ENCODE data around the gene ANGEL1. TPM values are rescaled to one million over a fixed set of nuclear protein-coding genes. Genes with fewer than 3 reads are reported as not detected.

ANGEL1 gene
- total RNA-seq, 1 experiment from 2014 or later = 19.1 TPM

DNA sequence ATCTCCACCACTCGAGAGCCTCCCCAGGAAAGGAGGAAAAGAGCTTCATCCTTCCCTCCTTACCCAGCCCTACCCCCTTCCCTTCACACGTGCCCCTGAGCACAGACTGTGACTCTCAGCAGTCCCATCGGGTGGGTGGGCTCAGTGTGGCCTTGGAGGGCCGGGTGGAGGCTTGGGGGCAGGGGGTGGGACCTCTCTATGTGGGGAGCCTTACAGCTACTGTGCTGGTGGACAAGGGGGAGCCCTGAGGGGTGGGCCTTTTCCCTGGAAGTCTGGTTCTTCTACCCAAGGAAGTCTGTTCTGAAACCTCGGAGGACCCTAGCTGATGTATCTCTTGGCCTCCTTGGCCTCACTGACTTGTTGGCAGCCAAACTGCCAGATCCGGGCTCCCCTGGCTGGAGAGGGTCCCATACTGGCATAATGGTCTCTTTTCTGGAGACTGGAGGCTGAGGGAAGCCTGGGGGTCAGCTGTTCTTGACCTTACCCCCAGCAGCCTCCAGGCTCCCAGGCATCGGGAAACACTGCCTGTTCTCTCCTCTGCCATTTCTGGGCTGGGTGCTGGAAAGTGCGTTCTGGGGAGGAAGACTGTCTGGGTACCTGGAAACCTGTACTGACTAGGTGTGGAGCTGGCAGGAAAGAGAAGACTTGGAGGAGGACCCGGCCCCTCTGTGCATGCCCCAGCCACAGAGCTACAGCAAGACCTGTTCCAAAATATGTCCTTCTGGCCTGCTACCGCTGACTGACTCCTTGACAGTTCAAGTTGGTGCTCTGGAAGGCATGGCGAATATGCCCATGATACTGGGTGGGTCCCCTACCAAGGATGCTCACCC is 43.8 kb downstream of the ANGEL1 start:
- H3K4me1 ChIP-seq (ENCODE audit: control insufficient read depth, insufficient read depth, low read length) = no peaks in the 10 kb centered on the region; the same call in 1 of the 2 replicates
- ChIA-PET POLR2A (interaction anchor here (0.5 kb wide), 1 partner anchor 35 kb away, joined by 3 read pairs; no protein-coding TSS in a partner anchor), CTCF (no interaction called here)
- DNase-seq (ENCODE audit: low read depth, low spot score) = no peak
- no TSS peak for BruUV-seq (replicated peaks)
- in situ Hi-C loops (cut with HindIII; ENCODE audit: low pct_unique_long_range_greater_than_20kb, low sequenced_read_pairs) = no loop called here
- no peak overlapping the region for H3K4me3 ChIP-seq (ENCODE audit: low read depth in 2 of 2, low read length in 2 of 2)
- H3K27me3 ChIP-seq (ENCODE audit: control insufficient read depth, insufficient read depth, low read length) = no peaks in the 10 kb centered on the region
- intact Hi-C loops (cut with micrococcal nuclease; ENCODE audit: unreplicated experiment) = no loop called here
- ATAC-seq = no peak
- H3K36me3 ChIP-seq (ENCODE audit: control insufficient read depth, insufficient read depth, low read length) = no peaks in the 10 kb centered on the region
- no peaks in the 10 kb centered on the region for H3K9me3 ChIP-seq (ENCODE audit: control insufficient read depth, insufficient read depth, low read depth, low read length)
- no peak overlapping the region for H3K27ac ChIP-seq (ENCODE audit: low read length)
- TF ChIP-seq POLR2AphosphoS5 (IDR thresholded peaks at IDR 0.05; ENCODE audit: low read depth, low read length) (no peak), SIN3A (IDR thresholded peaks at IDR 0.05; ENCODE audit: borderline replicate concordance, insufficient read depth, low read depth, low read length) (no peak), TCF7L2 (IDR thresholded peaks at IDR 0.05; ENCODE audit: low read depth, low read length) (no peak)
- TF ChIP-seq, protein P1, sequence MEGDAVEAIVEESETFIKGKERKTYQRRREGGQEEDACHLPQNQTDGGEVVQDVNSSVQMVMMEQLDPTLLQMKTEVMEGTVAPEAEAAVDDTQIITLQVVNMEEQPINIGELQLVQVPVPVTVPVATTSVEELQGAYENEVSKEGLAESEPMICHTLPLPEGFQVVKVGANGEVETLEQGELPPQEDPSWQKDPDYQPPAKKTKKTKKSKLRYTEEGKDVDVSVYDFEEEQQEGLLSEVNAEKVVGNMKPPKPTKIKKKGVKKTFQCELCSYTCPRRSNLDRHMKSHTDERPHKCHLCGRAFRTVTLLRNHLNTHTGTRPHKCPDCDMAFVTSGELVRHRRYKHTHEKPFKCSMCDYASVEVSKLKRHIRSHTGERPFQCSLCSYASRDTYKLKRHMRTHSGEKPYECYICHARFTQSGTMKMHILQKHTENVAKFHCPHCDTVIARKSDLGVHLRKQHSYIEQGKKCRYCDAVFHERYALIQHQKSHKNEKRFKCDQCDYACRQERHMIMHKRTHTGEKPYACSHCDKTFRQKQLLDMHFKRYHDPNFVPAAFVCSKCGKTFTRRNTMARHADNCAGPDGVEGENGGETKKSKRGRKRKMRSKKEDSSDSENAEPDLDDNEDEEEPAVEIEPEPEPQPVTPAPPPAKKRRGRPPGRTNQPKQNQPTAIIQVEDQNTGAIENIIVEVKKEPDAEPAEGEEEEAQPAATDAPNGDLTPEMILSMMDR (IDR thresholded peaks at IDR 0.05) = no peak
- TF ChIP-seq, protein P2, sequence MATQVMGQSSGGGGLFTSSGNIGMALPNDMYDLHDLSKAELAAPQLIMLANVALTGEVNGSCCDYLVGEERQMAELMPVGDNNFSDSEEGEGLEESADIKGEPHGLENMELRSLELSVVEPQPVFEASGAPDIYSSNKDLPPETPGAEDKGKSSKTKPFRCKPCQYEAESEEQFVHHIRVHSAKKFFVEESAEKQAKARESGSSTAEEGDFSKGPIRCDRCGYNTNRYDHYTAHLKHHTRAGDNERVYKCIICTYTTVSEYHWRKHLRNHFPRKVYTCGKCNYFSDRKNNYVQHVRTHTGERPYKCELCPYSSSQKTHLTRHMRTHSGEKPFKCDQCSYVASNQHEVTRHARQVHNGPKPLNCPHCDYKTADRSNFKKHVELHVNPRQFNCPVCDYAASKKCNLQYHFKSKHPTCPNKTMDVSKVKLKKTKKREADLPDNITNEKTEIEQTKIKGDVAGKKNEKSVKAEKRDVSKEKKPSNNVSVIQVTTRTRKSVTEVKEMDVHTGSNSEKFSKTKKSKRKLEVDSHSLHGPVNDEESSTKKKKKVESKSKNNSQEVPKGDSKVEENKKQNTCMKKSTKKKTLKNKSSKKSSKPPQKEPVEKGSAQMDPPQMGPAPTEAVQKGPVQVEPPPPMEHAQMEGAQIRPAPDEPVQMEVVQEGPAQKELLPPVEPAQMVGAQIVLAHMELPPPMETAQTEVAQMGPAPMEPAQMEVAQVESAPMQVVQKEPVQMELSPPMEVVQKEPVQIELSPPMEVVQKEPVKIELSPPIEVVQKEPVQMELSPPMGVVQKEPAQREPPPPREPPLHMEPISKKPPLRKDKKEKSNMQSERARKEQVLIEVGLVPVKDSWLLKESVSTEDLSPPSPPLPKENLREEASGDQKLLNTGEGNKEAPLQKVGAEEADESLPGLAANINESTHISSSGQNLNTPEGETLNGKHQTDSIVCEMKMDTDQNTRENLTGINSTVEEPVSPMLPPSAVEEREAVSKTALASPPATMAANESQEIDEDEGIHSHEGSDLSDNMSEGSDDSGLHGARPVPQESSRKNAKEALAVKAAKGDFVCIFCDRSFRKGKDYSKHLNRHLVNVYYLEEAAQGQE (IDR thresholded peaks at IDR 0.05; ENCODE audit: insufficient read depth in 1 of 2, low read depth in 2 of 2, low read length in 1 of 2) = no peak

DNA sequence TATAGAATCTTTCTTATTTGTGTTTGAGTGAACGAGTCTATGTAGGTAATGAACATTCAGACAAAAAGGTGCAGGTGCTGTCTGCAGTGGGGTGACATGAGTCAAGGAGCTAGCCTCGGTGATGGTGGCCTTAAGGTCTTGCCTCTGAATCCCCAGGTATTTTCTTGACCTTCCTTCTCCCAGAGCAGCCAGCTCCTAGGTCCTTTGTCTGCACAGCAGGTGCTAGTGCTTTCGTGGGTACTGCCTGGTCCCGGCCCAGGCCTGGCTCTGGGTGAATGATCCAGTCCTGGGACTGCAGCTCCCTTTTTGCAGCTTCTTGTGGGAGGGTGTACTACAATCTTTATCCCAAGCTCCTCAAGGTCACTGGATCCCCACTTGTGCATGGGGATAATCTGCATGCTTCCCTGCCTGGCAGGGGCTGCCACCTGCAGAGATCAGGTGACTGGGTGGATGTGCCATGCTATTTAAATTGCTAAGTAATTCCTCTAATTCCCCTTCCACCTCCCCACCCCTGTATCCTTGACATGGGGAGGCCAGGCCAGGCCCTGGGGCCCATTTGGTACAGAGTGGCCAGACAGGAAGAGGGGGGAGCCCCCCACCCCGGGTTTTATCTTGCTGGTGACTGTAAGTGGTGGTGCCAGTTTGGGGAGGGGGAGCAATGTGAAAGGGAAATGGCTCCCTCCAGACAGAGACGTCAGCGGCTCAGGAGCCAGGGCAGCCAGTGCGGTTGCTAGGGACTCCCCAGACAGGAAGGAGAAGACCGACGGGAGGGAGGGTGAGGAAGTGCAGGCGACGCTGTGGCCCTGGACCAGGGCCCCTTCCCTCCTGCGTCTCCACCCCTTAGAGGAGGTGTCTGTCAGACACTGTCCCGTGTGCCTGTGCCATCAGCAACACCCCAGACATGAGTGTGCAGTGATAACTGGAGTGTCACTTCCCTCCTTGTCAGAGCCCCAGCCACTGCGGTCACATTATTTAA is 44.7 kb downstream of the ANGEL1 start:
- no TSS peak for BruUV-seq (replicated peaks)
- no peak overlapping the region for H3K4me3 ChIP-seq (ENCODE audit: low read depth in 2 of 2, low read length in 2 of 2)
- ATAC-seq = no peak
- H3K9me3 ChIP-seq (ENCODE audit: control insufficient read depth, insufficient read depth, low read depth, low read length) = no peaks in the 10 kb centered on the region
- intact Hi-C loops (cut with micrococcal nuclease; ENCODE audit: unreplicated experiment) = no loop called here
- H3K4me1 ChIP-seq (ENCODE audit: control insufficient read depth, insufficient read depth, low read length) = no peaks in the 10 kb centered on the region
- H3K27ac ChIP-seq (ENCODE audit: low read length) = no peak overlapping the region
- no peaks in the 10 kb centered on the region for H3K27me3 ChIP-seq (ENCODE audit: control insufficient read depth, insufficient read depth, low read length)
- no peak for DNase-seq (ENCODE audit: low read depth, low spot score)
- in situ Hi-C loops (cut with HindIII; ENCODE audit: low pct_unique_long_range_greater_than_20kb, low sequenced_read_pairs) = no loop called here
- no peak for TF ChIP-seq POLR2AphosphoS5 (IDR thresholded peaks at IDR 0.05; ENCODE audit: low read depth, low read length)
- TF ChIP-seq, protein P1 (IDR thresholded peaks at IDR 0.05) = no peak
- no peak for TF ChIP-seq SIN3A (IDR thresholded peaks at IDR 0.05; ENCODE audit: borderline replicate concordance, insufficient read depth, low read depth, low read length)
- TF ChIP-seq, protein P2 (IDR thresholded peaks at IDR 0.05; ENCODE audit: insufficient read depth in 1 of 2, low read depth in 2 of 2, low read length in 1 of 2) = no peak
- TF ChIP-seq TCF7L2 (IDR thresholded peaks at IDR 0.05; ENCODE audit: low read depth, low read length) = no peak
- H3K36me3 ChIP-seq (ENCODE audit: control insufficient read depth, insufficient read depth, low read length) = no peaks in the 10 kb centered on the region
- CTCF ChIA-PET = no interaction called here
- POLR2A ChIA-PET = no interaction called here

Measured in Panc1 (cell line).